ENCODE measurements around the gene FGF14.

DNA sequence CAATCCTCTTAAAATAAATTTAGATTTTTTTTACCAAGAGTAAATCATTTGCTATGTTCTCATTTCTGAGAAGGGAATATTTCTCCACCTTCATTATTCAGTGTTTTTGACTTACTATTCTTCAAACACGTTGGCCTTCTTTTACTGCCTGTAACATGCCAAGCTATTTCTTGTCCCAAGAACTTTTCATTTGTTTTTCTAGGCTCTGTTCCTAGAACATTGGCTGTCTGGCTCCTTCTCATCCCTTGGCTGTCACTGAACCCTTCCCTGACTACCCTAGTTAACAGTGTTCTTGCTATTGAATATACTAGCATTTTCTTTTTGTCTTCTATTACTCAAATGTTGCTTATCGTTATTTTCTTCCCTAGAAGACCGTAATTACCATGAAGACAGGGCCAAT is 701.2 kb downstream of the FGF14 start:
- TF ChIP-seq, protein P1, sequence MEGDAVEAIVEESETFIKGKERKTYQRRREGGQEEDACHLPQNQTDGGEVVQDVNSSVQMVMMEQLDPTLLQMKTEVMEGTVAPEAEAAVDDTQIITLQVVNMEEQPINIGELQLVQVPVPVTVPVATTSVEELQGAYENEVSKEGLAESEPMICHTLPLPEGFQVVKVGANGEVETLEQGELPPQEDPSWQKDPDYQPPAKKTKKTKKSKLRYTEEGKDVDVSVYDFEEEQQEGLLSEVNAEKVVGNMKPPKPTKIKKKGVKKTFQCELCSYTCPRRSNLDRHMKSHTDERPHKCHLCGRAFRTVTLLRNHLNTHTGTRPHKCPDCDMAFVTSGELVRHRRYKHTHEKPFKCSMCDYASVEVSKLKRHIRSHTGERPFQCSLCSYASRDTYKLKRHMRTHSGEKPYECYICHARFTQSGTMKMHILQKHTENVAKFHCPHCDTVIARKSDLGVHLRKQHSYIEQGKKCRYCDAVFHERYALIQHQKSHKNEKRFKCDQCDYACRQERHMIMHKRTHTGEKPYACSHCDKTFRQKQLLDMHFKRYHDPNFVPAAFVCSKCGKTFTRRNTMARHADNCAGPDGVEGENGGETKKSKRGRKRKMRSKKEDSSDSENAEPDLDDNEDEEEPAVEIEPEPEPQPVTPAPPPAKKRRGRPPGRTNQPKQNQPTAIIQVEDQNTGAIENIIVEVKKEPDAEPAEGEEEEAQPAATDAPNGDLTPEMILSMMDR (IDR thresholded peaks at IDR 0.05; ENCODE audit: low read depth, low read length, poor library complexity, severe bottlenecking), result no peak
- no peak for TF ChIP-seq EZH2phosphoT487 (IDR thresholded peaks at IDR 0.05; ENCODE audit: borderline replicate concordance, low read length)

Measured in DOHH2 (cell line).